Measurements from ENCODE around the gene POU4F2.

The POU4F2 gene

GRCh38 chr4:146650034-146650433 lies 11.3 kb downstream of the POU4F2 start:
- Histone ChIP-seq H3K27me3 (ENCODE audit: insufficient read depth, poor library complexity, severe bottlenecking) (peaks cover 62% of the 10 kb centered on the region), H3K27ac (replicated peaks) (no peak overlapping the region)
- DNase-seq (ENCODE audit: low read depth in 1 of 2, low spot score in 1 of 2): no peak

GRCh38 chr4:146654687-146655520 lies 16.2 kb downstream of the POU4F2 start:
- Histone ChIP-seq H3K4me3 (replicated peaks; ENCODE audit: insufficient read depth, low read length) (no peak overlapping the region), H3K27me3 (ENCODE audit: insufficient read depth, poor library complexity, severe bottlenecking) (peaks cover 56% of the 10 kb centered on the region), H3K27ac (replicated peaks) (no peak overlapping the region)
- TF ChIP-seq REST (IDR thresholded peaks at IDR 0.05; ENCODE audit: insufficient replicate concordance, low read depth): no peak
- TF ChIP-seq POLR2AphosphoS5 (IDR thresholded peaks at IDR 0.05; ENCODE audit: low read depth): no peak
- no peak for TF ChIP-seq GABPA (IDR thresholded peaks at IDR 0.05; ENCODE audit: low read depth)
- no peak for TF ChIP-seq CTCF (IDR thresholded peaks at IDR 0.05; ENCODE audit: insufficient read depth, low read length)
- TF ChIP-seq SPI1 (IDR thresholded peaks at IDR 0.05; ENCODE audit: borderline replicate concordance, low read depth): no peak
- DNase-seq (ENCODE audit: low read depth in 1 of 2, low spot score in 1 of 2): no peak

More at GRCh38 chr4:146650034-146650433, 11.3 kb downstream of the POU4F2 start:
- TF ChIP-seq REST (IDR thresholded peaks at IDR 0.05; ENCODE audit: insufficient replicate concordance, low read depth): no peak
- TF ChIP-seq CTCF (IDR thresholded peaks at IDR 0.05; ENCODE audit: insufficient read depth, low read length): no peak
- TF ChIP-seq SPI1 (IDR thresholded peaks at IDR 0.05; ENCODE audit: borderline replicate concordance, low read depth): no peak
- no peak for TF ChIP-seq GABPA (IDR thresholded peaks at IDR 0.05; ENCODE audit: low read depth)
- TF ChIP-seq POLR2AphosphoS5 (IDR thresholded peaks at IDR 0.05; ENCODE audit: low read depth): no peak
- no peak overlapping the region for H3K4me3 ChIP-seq (replicated peaks; ENCODE audit: insufficient read depth, low read length)

DNA sequence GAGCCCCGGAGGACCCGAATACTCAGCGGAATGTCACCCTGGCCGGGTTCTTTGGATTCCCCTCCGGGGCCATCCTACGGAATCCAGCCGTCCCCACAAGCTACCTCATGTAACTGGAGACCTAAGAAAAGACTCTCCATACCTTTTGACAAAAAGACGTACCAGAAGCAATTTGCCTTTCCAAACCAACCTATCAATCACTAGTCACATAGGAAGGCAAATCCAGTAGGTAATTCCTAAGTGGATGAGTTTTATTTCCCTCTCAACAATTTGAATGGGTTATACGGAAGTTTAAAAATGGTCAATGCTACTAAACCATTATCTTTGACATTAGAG lies 16.8 kb downstream of the POU4F2 start:
- H3K27me3 ChIP-seq (ENCODE audit: insufficient read depth, poor library complexity, severe bottlenecking): peaks cover 51% of the 10 kb centered on the region

More for the DNA sequence above, 16.8 kb downstream of the POU4F2 start:
- TF ChIP-seq SPI1 (IDR thresholded peaks at IDR 0.05; ENCODE audit: borderline replicate concordance, low read depth) (no peak), POLR2AphosphoS5 (IDR thresholded peaks at IDR 0.05; ENCODE audit: low read depth) (no peak), CTCF (IDR thresholded peaks at IDR 0.05; ENCODE audit: insufficient read depth, low read length) (no peak), GABPA (IDR thresholded peaks at IDR 0.05; ENCODE audit: low read depth) (no peak), REST (IDR thresholded peaks at IDR 0.05; ENCODE audit: insufficient replicate concordance, low read depth) (no peak)
- DNase-seq (ENCODE audit: low read depth in 1 of 2, low spot score in 1 of 2): no peak
- H3K4me3 ChIP-seq (replicated peaks; ENCODE audit: insufficient read depth, low read length): no peak overlapping the region
- H3K27ac ChIP-seq (replicated peaks): no peak overlapping the region
